Endothelial cell of umbilical vein (primary cell): ENCODE measurements around the gene RFLNA. TPM values are rescaled to one million over a fixed set of nuclear protein-coding genes. Genes with fewer than 3 reads are reported as not detected.
A peak's percentile ranks its signal among the peaks of the same experiment; 100 is the strongest.

Source experiments
- BruUV-seq: library from RNA; stranded (reverse); fragments of 400-500 nt; replicated peaks from 2 replicates; lab custom pipeline; 2021; lab: Mats Ljungman, UMichigan
- CTCF ChIA-PET: fragments of 300-600, 350-600 bp; sonication (Branson Sonifier 250); formaldehyde crosslinking; loops from one replicate; lab custom pipeline; 2021; ENCODE audit warnings: antibody characterized with exemption, inconsistent platforms; lab: Charles Lee
- POLR2A ChIA-PET: fragments of 300-600, 350-600 bp; sonication (Branson Sonifier 250); formaldehyde crosslinking; loops from one replicate; lab custom pipeline; 2021; ENCODE audit warnings: antibody characterized with exemption, inconsistent platforms; lab: Charles Lee
- DNase-seq: peaks from one replicate; pipeline ENCODE4 v3.0.0-alpha.2; 2011; ENCODE audit warnings: low read depth, low spot score
- FAIRE-seq: peaks from 2 replicates; lab custom pipeline; 2011; peaks lifted over from hg19 to GRCh38; lab: Jason Lieb, UNC
- H2AFZ ChIP-seq: 2 replicates; pipeline ENCODE4 v1.6.0; 2012; ENCODE audit warnings: low read depth, low read length, control low read depth, inconsistent platforms
- H3K27ac ChIP-seq: 2 replicates; pipeline ENCODE4 v1.5.1; 2011; ENCODE audit warnings: low read depth, mild to moderate bottlenecking, control low read depth, low read length, moderate library complexity; ENCODE audit not compliant: insufficient read depth
- H3K27me3 ChIP-seq, 2 experiments: 2 replicates each; pipeline versions ENCODE4 v1.6.0 to v1.6.1; 2011; ENCODE audit warnings: low read length in 2 of 2, mixed read lengths in 1 of 2; ENCODE audit not compliant: control insufficient read depth in 2 of 2, insufficient read depth in 2 of 2
- H3K36me3 ChIP-seq, 2 experiments: 2 replicates in 1 of 2; 3 replicates in 1 of 2; pipeline ENCODE4 v1.5.1; 2011; ENCODE audit warnings: low read length in 2 of 2, mild to moderate bottlenecking in 1 of 2, moderate library complexity in 1 of 2; ENCODE audit not compliant: control insufficient read depth in 2 of 2, insufficient read depth in 2 of 2; ENCODE audit errors: extremely low read depth in 1 of 2
- H3K4me1 ChIP-seq: 3 replicates; pipeline ENCODE4 v1.5.1; 2011; ENCODE audit warnings: mild to moderate bottlenecking, low read length; ENCODE audit not compliant: control insufficient read depth, insufficient read depth; ENCODE audit errors: extremely low read depth
- H3K4me2 ChIP-seq: 2 replicates; pipeline ENCODE4 v1.6.1; 2011; ENCODE audit warnings: low read length, control low read depth, mixed read lengths; ENCODE audit not compliant: insufficient read depth
- H3K4me3 ChIP-seq, 3 experiments: fragments of 200-600 bp in 1 of 3; sonication (generic), shearing (Covaris generic) in 1 of 3; replicated peaks in 1 of 3; 2 replicates each; pipeline ENCODE4 v1.5.1; 2011 to 2016; ENCODE audit warnings: control low read depth in 3 of 3, low read length in 3 of 3, mild to moderate bottlenecking in 2 of 3, inconsistent platforms in 1 of 3, low read depth in 1 of 3, moderate library complexity in 1 of 3; ENCODE audit not compliant: insufficient read depth in 1 of 3
- H3K79me2 ChIP-seq: 2 replicates; pipeline ENCODE4 v1.6.0; 2012; ENCODE audit warnings: low read length, inconsistent platforms; ENCODE audit not compliant: control insufficient read depth, insufficient read depth
- H3K9ac ChIP-seq: replicated peaks from 2 replicates; pipeline ENCODE3; 2011; ENCODE audit warnings: low read length, control low read depth; ENCODE audit not compliant: insufficient read depth; ENCODE audit errors: extremely low read depth
- H3K9me1 ChIP-seq: replicated peaks from 3 replicates; pipeline ENCODE4 v1.6.0; 2011; ENCODE audit warnings: mild to moderate bottlenecking, low read length; ENCODE audit not compliant: control insufficient read depth, insufficient read depth; ENCODE audit errors: extremely low read depth
- H3K9me3 ChIP-seq: replicated peaks from 2 replicates; pipeline ENCODE4 v1.5.1; 2012; ENCODE audit warnings: low read length, inconsistent platforms; ENCODE audit not compliant: control insufficient read depth, insufficient read depth
- H4K20me1 ChIP-seq: replicated peaks from 2 replicates; pipeline ENCODE3; 2011; ENCODE audit warnings: mild to moderate bottlenecking, low read length; ENCODE audit not compliant: control insufficient read depth, insufficient read depth; ENCODE audit errors: extremely low read depth
- FOS ChIP-seq: IDR thresholded peaks from 2 replicates; pipeline ENCODE4 v1.6.1; 2011; ENCODE audit warnings: mild to moderate bottlenecking, low read length, moderate library complexity, borderline replicate concordance; ENCODE audit not compliant: insufficient read depth
- GATA2 ChIP-seq: IDR thresholded peaks from 2 replicates; pipeline ENCODE4 v1.7.0; 2011; ENCODE audit warnings: low read depth, mild to moderate bottlenecking, moderate library complexity, mixed read lengths, low read length; ENCODE audit not compliant: insufficient read length, insufficient read depth
- JUN ChIP-seq: IDR thresholded peaks from 2 replicates; pipeline ENCODE4 v1.6.1; 2011; ENCODE audit warnings: borderline replicate concordance, low read depth; ENCODE audit not compliant: insufficient read length, insufficient read depth
- MYC ChIP-seq: IDR thresholded peaks from one replicate; pipeline ENCODE4 v1.6.1; 2011; ENCODE audit warnings: mild to moderate bottlenecking, low read depth, low read length
- POLR2A ChIP-seq: IDR thresholded peaks from 2 replicates; pipeline ENCODE4 v1.6.1; 2012; ENCODE audit warnings: low read depth, mild to moderate bottlenecking, control low read depth, low read length
- POLR2AphosphoS5 ChIP-seq: IDR thresholded peaks from 2 replicates; pipeline ENCODE4 v1.6.1; 2012; ENCODE audit warnings: low read depth, mild to moderate bottlenecking, control low read depth, low read length, moderate library complexity; ENCODE audit not compliant: insufficient read depth
- dilution Hi-C: fragments of 300-500 bp; cut with MboI; formaldehyde crosslinking; loops from one replicate; pipeline ENCODE4 v1.15.0; 2019; ENCODE audit warnings: low sequenced_read_pairs; ENCODE audit not compliant: extremely low pct_ligation_motif_present
- intact Hi-C: fragments of 100-400 bp; cut with micrococcal nuclease; formaldehyde crosslinking; loops from one replicate; pipeline ENCODE4 v1.10.0; 2022
- polyA plus RNA-seq, 4 experiments: library from polyadenylated mRNA; depleted of rRNA in 3 of 4; stranded (reverse) in 3 of 4; unstranded in 1 of 4; fragments of >200 nt; gene quantifications; 2 replicates each; pipeline versions ENCODE4 v1.2.1 to v1.2.3, GENCODE V29; 2011 to 2012; ENCODE audit warnings: missing spikeins in 1 of 4
- total RNA-seq: library from RNA; stranded (reverse); gene quantifications from 2 replicates; pipeline ENCODE4 v1.2.3, GENCODE V29; 2021
- TF ChIP-seq, protein P1 (sequence below), 2 donors: IDR thresholded peaks; 1 replicate in 1 of 2; 2 replicates in 1 of 2; pipeline ENCODE4 v1.5.1; 2011; ENCODE audit warnings: low read length in 2 of 2, mild to moderate bottlenecking in 2 of 2, moderate library complexity in 2 of 2, control low read depth in 1 of 2, inconsistent platforms in 1 of 2, low read depth in 1 of 2; ENCODE audit not compliant: insufficient read depth in 1 of 2; ENCODE audit errors: extremely low read depth in 1 of 2

The RFLNA gene
- total and polyA plus RNA-seq, 2 donors (not counting 3 experiments of a cell fraction or from before 2014, with no cell fraction given): 19.7 to 24.5 TPM

DNA sequence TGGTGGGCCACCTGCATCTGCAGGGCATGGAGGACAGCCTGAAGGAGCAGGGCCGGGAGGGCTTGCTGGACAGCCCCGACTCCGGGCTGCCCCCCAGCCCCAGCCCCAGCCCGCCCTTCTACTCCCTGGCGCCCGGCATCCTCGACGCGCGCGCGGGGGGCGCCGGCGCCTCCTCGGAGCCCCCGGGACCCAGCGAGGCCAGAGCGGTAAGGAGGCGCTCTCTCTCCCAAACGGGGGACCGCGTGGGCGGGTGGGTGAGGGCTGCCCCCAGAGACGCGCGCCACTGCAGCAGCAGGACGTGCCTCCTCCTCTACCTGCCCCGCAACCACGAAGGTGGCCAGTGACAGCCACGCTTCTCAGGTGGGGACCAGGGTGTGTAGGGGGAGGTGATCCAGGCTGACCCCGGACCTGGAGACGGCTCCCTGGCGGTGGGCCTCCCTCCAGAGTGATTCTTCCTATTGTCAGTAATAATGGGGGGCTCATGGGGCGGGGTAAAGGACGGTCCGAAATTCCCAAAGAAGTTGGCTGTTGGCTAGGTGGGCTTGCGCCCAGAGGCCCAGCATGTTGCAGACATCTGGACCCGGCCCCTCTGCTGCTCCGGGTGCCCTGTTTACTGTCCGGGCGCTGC is 652 bp downstream of the RFLNA start:
- Histone ChIP-seq H3K4me1 (peaks cover 21% of the 10 kb centered on the region), H4K20me1 (no peaks in the 10 kb centered on the region), H3K9me3 (no peaks in the 10 kb centered on the region), H3K27me3 (no peaks in the 10 kb centered on the region), H2AFZ (peak overlapping the region; percentile 69), H3K4me2 (peak overlapping the region; percentile 71), H3K4me3 (peak overlapping the region; percentile 58 to 76 (median 62)), H3K9ac (peak overlapping the region; percentile 37), H3K27ac (peak overlapping the region; percentile 57), H3K79me2 (peaks cover 51% of the 10 kb centered on the region), H3K36me3 (no peaks in the 10 kb centered on the region), H3K9me1 (no peaks in the 10 kb centered on the region)
- no TSS peak for BruUV-seq
- ChIA-PET POLR2A (no interaction called here), CTCF (interaction anchor here (1.0 to 2.2 kb wide), 4 partner anchors 11 to 259 kb away, joined by 4 to 27 read pairs (median 10); no protein-coding TSS in a partner anchor)
- no peak for DNase-seq
- dilution Hi-C loops (no loop called here), intact Hi-C loops (loop anchor here (5.0 kb wide), 1 partner anchor 243 kb away; no protein-coding TSS in a partner anchor)
- FAIRE-seq: no peak
- TF ChIP-seq JUN (no peak), GATA2 (no peak), POLR2A (no peak), POLR2AphosphoS5 (no peak)

DNA sequence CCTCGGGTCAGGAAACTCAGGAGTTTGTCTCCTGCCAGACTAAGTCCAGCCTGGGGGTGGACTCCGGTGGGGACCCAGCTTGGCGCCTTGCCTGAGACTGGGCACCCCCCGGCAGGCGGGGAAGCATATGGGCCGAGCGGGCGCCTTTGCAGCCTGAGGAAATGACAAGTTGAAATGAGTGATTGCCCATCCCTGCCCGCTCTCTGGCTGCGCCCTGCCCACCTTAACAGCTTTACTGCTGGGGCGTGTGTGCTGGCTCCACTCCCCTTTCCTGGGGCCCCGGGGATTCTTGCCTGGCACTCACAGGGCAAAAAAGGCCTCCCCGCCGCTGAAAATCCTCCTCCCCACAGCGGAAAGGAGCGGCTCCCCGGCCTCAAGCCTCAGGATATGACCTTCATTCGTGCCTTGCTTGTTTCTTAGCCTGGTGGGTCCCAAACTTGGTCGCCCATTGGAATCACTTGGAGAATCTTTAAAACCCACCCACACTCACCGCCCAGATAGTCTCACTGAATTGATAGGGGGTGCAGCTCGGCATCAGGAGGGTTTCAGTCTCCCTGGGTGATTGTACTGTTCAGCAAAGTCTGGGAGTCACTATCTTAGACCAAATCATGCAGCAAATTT is 1.5 kb downstream of the RFLNA start:
- TF ChIP-seq JUN (no peak), FOS (no peak), POLR2A (no peak), MYC (no peak)
- TF ChIP-seq, protein P1, sequence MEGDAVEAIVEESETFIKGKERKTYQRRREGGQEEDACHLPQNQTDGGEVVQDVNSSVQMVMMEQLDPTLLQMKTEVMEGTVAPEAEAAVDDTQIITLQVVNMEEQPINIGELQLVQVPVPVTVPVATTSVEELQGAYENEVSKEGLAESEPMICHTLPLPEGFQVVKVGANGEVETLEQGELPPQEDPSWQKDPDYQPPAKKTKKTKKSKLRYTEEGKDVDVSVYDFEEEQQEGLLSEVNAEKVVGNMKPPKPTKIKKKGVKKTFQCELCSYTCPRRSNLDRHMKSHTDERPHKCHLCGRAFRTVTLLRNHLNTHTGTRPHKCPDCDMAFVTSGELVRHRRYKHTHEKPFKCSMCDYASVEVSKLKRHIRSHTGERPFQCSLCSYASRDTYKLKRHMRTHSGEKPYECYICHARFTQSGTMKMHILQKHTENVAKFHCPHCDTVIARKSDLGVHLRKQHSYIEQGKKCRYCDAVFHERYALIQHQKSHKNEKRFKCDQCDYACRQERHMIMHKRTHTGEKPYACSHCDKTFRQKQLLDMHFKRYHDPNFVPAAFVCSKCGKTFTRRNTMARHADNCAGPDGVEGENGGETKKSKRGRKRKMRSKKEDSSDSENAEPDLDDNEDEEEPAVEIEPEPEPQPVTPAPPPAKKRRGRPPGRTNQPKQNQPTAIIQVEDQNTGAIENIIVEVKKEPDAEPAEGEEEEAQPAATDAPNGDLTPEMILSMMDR (IDR thresholded peaks at IDR 0.05; ENCODE audit: extremely low read depth in 1 of 2, insufficient read depth in 1 of 2, low read depth in 1 of 2, low read length in 2 of 2): no peak
- peak overlapping the region; percentile 11 for H2AFZ ChIP-seq
- FAIRE-seq (peak; percentile 87), DNase-seq (peak; percentile 37)
- H3K36me3 ChIP-seq: no peaks in the 10 kb centered on the region
- intact Hi-C loops: loop anchor here (5.0 kb wide), 1 partner anchor 244 kb away; no protein-coding TSS in a partner anchor
- peak overlapping the region; percentile 37 for H3K9ac ChIP-seq
- BruUV-seq: TSS peak; percentile 31
- dilution Hi-C loops: no loop called here
- H4K20me1 ChIP-seq: no peaks in the 10 kb centered on the region
- no peaks in the 10 kb centered on the region for H3K27me3 ChIP-seq
- H3K4me1 ChIP-seq: peaks cover 21% of the 10 kb centered on the region
- H3K9me3 ChIP-seq: no peaks in the 10 kb centered on the region
- H3K4me2 ChIP-seq: peak overlapping the region; percentile 71
- H3K4me3 ChIP-seq: peak overlapping the region; percentile 58 to 76 (median 62)
- CTCF ChIA-PET: interaction anchor here (1.0 to 2.2 kb wide), 5 partner anchors 12 to 260 kb away, joined by 3 to 27 read pairs (median 4); no protein-coding TSS in a partner anchor
- POLR2A ChIA-PET: no interaction called here
- H3K27ac ChIP-seq: peak overlapping the region; percentile 57
- H3K9me1 ChIP-seq: no peaks in the 10 kb centered on the region
- H3K79me2 ChIP-seq: peaks cover 59% of the 10 kb centered on the region
